K562 treated with DMSO at 1 percent for 12 hours (cell line): ENCODE results near the gene ISG20L2. TPM values are rescaled to one million over a fixed set of nuclear protein-coding genes. Genes with fewer than 3 reads are reported as not detected.

Experiments used
- total RNA-seq: library from RNA; unstranded; fragments of 300-600 nt; gene quantifications from 2 replicates; pipeline ENCODE4 v1.2.3, GENCODE V29; 2022; ENCODE audit not compliant: insufficient read depth

The ISG20L2 gene, protein sequence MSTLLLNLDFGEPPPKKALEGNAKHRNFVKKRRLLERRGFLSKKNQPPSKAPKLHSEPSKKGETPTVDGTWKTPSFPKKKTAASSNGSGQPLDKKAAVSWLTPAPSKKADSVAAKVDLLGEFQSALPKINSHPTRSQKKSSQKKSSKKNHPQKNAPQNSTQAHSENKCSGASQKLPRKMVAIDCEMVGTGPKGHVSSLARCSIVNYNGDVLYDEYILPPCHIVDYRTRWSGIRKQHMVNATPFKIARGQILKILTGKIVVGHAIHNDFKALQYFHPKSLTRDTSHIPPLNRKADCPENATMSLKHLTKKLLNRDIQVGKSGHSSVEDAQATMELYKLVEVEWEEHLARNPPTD
- total RNA-seq, result 23.3 and 39.7 TPM in 2 replicates

DNA sequence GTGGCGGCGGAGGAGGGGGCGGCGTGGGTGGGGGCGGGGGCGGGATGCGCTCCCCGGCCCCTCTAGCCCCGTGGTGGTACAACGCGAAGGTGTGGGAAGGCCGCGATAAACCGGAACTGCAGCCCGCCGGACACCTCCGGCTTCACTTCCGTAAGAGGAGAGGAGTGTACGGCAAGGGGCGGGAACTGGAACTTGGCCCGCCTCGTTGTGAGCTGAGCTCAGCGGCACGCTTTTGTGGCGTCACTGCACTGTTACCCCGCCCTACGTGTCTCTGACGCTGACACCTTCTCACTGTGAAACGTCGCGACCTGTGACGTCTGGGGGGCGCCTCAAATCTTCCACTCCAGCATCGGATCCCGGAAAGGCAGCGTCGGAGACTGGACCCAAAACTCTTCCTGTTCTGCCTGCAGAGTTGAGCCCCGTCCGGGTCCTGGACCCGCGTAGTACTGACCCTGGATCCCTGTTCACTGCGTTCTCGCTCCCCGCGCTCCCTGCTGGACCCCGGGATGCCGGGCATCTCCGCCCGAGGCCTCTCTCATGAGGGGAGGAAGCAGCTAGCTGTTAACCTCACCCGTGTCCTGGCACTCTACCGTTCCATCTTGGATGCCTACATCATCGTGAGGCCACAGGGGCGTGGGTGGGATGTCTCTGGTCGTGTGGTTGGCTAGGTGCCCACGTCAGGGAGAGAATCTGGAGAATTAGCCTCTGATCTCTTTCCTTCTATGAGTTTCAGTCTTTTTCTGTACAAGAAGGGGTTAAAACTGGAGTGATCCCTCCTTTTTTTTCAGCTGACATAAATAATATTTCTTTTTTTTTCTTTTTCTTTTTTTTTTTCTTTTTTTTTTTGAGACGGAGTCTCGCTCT lies at the start of gene ISG20L2:
TSS of gene ISG20L2 (minus strand) at position 168 of the 864 bp plus-strand sequence. CDS start 1,114 bp downstream, outside the sequence.

DNA sequence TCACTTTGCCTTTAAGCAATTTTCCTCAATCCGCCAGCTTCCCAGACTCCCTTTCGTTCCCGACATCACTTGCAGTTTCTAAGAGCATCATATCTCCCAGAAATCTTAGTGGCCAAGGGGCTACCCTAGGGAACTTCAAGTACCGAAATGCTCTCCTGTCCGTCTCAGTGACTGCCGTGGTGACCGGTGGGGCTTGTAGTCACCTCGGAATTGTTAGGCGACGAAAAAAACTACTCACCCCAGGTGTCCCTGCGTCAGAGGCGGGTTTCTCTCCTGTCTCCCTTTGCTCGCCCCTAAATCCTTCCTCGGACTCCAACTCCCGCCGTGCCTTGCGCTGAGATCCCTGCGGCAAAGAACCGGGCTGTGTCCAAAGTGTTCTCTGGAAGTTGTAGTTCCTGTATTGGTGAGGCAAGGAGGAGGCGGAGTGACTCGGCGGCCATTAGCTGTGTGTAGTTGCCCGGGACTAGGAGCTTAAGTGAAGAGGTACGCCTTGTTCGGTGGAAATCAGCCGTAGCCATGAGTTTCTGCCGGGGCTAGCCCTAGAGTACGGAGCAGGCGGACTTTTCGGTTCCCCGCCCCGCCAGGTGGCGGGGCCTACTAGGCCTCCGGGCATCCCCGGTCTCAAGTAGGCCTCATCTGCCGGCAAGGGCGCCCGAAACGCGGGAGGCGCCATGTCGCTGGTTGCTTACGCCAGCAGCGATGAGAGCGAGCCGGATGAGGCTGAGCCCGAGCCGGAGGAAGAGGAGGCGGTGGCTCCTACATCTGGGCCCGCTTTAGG lies 38.7 kb upstream of the ISG20L2 start, which contains the start of gene PRCC:
TSS of gene PRCC (plus strand) at position 435 of the 778 bp plus-strand sequence. CDS start at position 672, 237 bp downstream.

DNA sequence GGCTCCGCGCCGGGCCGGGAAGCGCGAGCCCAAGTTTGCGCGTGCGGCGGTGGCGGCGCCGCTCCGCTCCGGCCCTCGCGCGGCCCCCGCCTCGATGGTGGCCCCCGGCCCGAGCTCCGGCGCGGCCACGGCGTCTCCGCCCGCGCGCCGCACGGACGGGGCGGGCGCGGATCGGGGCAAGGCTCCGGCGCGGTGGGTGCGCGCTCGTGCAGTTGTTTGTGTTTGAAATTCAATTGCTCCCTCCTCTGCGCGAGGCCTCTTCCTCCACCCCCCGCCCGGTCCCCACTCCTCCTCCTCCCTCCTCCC lies 22.8 kb upstream of the ISG20L2 start, which contains the start of gene HDGF:
TSS of gene HDGF (minus strand) at position 225 of the 306 bp plus-strand sequence. CDS start 246 bp downstream, outside the sequence.

DNA sequence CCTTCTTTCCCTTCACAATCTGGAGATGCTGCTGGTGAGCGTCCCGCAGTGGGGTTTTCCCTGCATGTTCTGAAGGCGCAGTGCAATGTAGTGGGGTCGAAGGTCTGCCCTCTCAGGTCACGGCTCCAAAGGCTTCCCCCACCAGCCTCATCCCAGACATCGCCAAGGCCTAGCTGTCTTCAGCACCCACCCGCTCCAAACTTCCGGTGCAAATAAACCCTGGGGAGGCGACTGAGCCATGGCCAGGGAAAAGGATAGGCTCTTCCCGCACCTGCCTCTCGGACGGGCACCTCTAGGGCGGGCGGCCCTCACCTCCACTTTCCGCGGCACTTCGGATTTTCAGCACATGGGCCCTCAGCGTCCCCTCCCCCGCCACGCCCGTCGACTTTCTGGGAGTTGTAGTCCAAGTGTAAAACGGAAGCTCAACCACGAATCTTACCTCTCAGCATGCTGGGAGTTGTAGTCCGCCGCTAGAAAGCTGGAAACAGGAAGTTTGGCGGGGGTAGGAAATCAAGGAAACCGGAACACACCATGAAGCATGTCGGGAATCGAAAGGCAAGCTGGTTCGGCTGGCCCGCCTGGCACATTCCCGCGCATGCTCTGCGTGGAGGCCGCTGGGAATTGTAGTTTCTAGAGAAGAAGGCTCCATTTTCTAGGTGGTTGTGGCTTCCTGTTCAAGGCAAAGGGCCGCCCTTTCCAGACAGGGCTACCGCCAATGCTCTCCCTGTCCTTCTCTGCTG lies 12.3 kb upstream of the ISG20L2 start, which contains the start of gene MRPL24:
TSS of gene MRPL24 (minus strand) at position 348 of the 740 bp plus-strand sequence. CDS start 2,384 bp downstream, outside the sequence.

DNA sequence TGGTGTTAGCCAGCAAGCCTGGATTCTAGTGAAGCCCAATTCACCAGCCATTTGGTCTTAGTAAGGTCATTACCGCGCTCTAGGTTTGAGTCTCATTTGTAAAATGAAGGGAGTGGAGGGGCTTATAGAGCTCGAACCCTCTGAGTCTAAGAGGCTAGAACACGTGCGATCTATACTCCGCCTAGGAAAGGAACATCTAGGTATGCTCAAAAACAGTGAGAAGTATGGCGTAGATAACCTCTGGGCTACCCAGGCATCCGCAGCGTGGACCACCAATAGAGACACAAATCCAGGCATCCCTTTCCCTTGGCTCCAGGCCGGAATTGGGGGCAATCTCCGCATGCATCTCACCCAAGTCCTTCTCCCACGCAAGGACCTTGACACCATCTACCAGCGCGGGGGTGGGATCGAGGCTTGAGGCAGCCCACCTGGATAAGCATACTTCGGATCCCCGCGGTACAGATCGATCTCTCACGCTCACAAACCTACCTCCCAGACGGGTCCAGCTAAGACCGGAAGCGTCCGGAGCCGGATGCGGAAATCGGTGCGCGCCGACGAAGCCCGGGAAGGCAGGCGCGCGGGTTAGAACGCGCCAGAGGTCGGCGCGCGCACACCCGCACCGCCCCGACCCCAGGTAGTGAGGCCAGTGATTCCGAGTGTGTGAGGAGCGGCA lies 504 bp downstream of the ISG20L2 start, which contains the start of gene METTL25B:
TSS of gene METTL25B (plus strand) at position 544 of the 673 bp plus-strand sequence. CDS start 636 bp downstream, outside the sequence.

DNA sequence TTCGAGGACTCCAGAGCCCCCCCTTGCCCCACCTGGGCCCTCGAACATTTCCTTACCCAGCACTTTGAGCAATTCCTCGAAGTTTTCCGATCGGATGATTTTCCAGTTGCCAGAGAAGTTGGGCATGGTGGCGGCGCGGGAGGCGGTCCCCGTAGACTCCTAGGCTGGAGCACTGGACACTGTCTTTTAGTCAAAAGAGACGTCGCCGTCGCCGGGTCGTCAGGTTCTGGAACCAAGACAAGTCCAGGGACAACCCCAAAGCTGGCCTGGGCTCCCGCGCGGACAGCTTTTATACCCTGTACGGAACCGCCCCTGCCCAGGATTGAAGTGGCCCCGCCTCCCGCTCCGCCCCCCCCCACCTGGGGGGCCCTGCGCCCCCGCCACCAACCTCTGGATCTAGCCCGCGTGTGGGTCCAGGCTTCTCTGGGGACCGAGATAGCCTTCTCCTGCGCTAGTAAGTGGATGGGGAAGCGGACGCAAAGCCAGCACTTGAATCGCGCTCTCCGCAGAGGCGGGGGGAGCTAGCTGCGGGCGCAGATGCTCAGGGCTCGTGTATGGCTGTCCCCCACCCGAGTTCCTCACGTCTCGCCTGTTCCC lies 23.1 kb downstream of the ISG20L2 start, which contains the start of gene CRABP2:
TSS of gene CRABP2 (minus strand) at position 263 of the 597 bp plus-strand sequence. CDS start at position 126, 137 bp downstream.

DNA sequence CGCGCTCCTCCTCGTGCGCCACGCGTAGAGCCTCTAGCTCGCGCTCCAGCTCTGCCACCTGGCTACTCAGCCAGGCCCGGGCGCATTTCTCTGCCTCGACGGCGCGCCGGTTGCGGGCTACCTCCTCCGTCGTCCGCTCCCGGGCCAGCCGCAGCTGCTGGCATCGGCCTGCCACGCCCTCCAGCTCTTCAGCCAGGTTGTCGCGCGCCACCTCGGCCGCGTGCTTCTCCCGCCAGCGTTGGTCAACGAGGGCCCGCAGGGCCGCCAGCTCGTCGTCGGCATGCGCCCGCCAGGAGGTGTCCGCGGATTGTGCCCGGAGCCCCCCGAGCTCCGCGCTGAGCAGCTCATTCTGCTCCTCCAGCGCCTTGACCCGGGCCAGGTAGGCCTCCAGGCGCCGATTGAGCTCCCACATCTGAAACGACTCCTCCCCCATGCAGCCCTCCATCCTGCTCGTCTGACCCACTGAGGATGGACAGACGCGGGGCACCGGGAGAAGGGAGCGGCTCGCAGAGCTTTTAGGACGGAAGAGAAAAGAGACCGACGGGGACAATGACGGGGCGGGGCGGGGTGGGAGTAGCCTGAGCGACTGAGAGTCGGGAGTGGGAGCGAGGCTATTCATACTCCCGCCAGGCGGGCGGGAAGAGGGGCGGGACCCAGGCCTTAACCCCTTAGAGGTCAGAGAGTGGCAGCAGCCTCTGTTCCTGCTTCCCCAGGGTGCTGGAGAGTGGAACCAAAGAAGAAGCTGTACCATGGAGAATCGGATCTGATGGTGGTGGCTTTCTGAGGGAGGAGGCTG lies 51.5 kb downstream of the ISG20L2 start, which contains the start of gene NES:
TSS of gene NES (minus strand) at position 588 of the 796 bp plus-strand sequence. CDS start at position 445, 143 bp downstream.

Other genes with a start within 250 kb of the ISG20L2 start
- 3.6 and 12.6 TPM in 2 replicates for gene MEF2D, start 228.0 kb downstream of the ISG20L2 start, total RNA-seq
- 7.9 and 29.1 TPM in 2 replicates for gene IQGAP3, start 156.2 kb downstream of the ISG20L2 start, total RNA-seq
- gene TTC24, start 149.0 kb downstream of the ISG20L2 start, total RNA-seq, result not detected in 2 replicates
- 105 and 129 TPM in 2 replicates for gene NAXE, start 137.0 kb downstream of the ISG20L2 start, total RNA-seq
- gene GPATCH4, start 127.3 kb downstream of the ISG20L2 start, total RNA-seq, result 10.7 and 21.3 TPM in 2 replicates
- gene HAPLN2, start 109.4 kb downstream of the ISG20L2 start, total RNA-seq, result 2.5 and 5.5 TPM in 2 replicates
- 0.45 TPM in 1 of 2 replicates, not detected in the other for gene BCAN, start 86.6 kb downstream of the ISG20L2 start, total RNA-seq
- gene NES, start 51.4 kb downstream of the ISG20L2 start, total RNA-seq, result 3.9 and 7.5 TPM in 2 replicates
- 2.3 and 5.5 TPM in 2 replicates for gene CRABP2, start 23.2 kb downstream of the ISG20L2 start, total RNA-seq
- gene METTL25B, start 297 bp downstream of the ISG20L2 start, total RNA-seq, result 64.9 and 67.8 TPM in 2 replicates
- 14.2 and 23.9 TPM in 2 replicates for gene MRPL24, start 12.3 kb upstream of the ISG20L2 start, total RNA-seq
- gene HDGF, start 22.9 kb upstream of the ISG20L2 start, total RNA-seq, result 104 and 121 TPM in 2 replicates
- gene PRCC, start 38.8 kb upstream of the ISG20L2 start, total RNA-seq, result 70.5 and 109 TPM in 2 replicates
- gene SH2D2A, start 88.1 kb upstream of the ISG20L2 start, total RNA-seq, result 9.2 and 17.7 TPM in 2 replicates
- 0.19 and 0.37 TPM in 2 replicates for gene INSRR, start 130.4 kb upstream of the ISG20L2 start, total RNA-seq
- gene NTRK1, start 132.1 kb upstream of the ISG20L2 start, total RNA-seq, result 23.1 and 23.3 TPM in 2 replicates
- gene PEAR1, start 165.0 kb upstream of the ISG20L2 start, total RNA-seq, result 1.8 and 2.6 TPM in 2 replicates
- 0.43 TPM in 1 of 2 replicates, not detected in the other for gene LRRC71, start 191.9 kb upstream of the ISG20L2 start, total RNA-seq